HepG2 (cell line): Measurements from ENCODE around the gene RAMP1. TPM values are rescaled to one million over a fixed set of nuclear protein-coding genes. Genes with fewer than 3 reads are reported as not detected.

Experiments used
- CEBPG ChIP-seq: IDR thresholded peaks from 2 replicates; pipeline ENCODE4 v1.6.1; 2016
- CREB1 ChIP-seq, 2 experiments: fragments of 450-650 bp in 1 of 2; IDR thresholded peaks; 2 replicates each; pipeline ENCODE4 v1.6.1; 2016 to 2017; ENCODE audit warnings: control low read depth in 1 of 2, mild to moderate bottlenecking in 1 of 2, missing compliant biosample characterization in 1 of 2, missing genetic modification characterization in 1 of 2
- MEF2D ChIP-seq: sonication (generic); formaldehyde crosslinking; IDR thresholded peaks from 2 replicates; pipeline ENCODE4 v1.5.1; 2020; ENCODE audit warnings: mild to moderate bottlenecking, missing genetic modification reagents
- NCOR1 ChIP-seq: fragments of 200-600 bp; sonication (generic); IDR thresholded peaks from 2 replicates; pipeline ENCODE4 v1.7.0; 2017; ENCODE audit warnings: antibody characterized with exemption, low read length, borderline replicate concordance
- NFKB2 ChIP-seq: sonication (generic); formaldehyde crosslinking; IDR thresholded peaks from 2 replicates; pipeline ENCODE4 v1.4.0; 2020; ENCODE audit warnings: missing genetic modification reagents, borderline replicate concordance
- NONO ChIP-seq, 2 experiments: fragments of 450-650 bp in 1 of 2; sonication (generic) in 1 of 2; formaldehyde crosslinking in 1 of 2; IDR thresholded peaks in 1 of 2; conservative IDR thresholded peaks in 1 of 2; 2 replicates each; pipeline versions ENCODE4 v1.6.1 to v1.8.0; 2017 to 2022; ENCODE audit warnings: mild to moderate bottlenecking in 1 of 2, missing genetic modification reagents in 1 of 2, moderate library complexity in 1 of 2
- ONECUT2 ChIP-seq: sonication (generic); formaldehyde crosslinking; IDR thresholded peaks from 2 replicates; pipeline ENCODE4 v1.4.0; 2020; ENCODE audit warnings: missing genetic modification reagents
- POLR2AphosphoS2 ChIP-seq: IDR thresholded peaks from 2 replicates; pipeline ENCODE4 v1.6.1; 2011; ENCODE audit warnings: low read depth, low read length, improper control_type of control experiment
- SAFB2 ChIP-seq: sonication (generic); formaldehyde crosslinking; IDR thresholded peaks from 2 replicates; pipeline ENCODE4 v1.5.1; 2020; ENCODE audit warnings: missing genetic modification reagents, low read depth, mild to moderate bottlenecking, borderline replicate concordance
- TFDP2 ChIP-seq: sonication (generic); formaldehyde crosslinking; IDR thresholded peaks from 2 replicates; pipeline ENCODE4 v1.4.0; 2020; ENCODE audit warnings: missing genetic modification reagents
- ZBTB49 ChIP-seq: sonication (generic); formaldehyde crosslinking; IDR thresholded peaks from 2 replicates; pipeline ENCODE4 v1.4.0; 2020; ENCODE audit warnings: missing genetic modification reagents, borderline replicate concordance
- ZFP36L2 ChIP-seq: sonication (generic); formaldehyde crosslinking; IDR thresholded peaks from 2 replicates; pipeline ENCODE4 v1.4.0; 2020; ENCODE audit warnings: missing genetic modification reagents
- ZFP41 ChIP-seq: sonication (generic); formaldehyde crosslinking; IDR thresholded peaks from 2 replicates; pipeline ENCODE4 v1.4.0; 2020; ENCODE audit warnings: mild to moderate bottlenecking, missing genetic modification reagents, borderline replicate concordance
- ZNF232 ChIP-seq: sonication (generic); formaldehyde crosslinking; IDR thresholded peaks from 2 replicates; pipeline ENCODE4 v1.4.0; 2020; ENCODE audit warnings: missing genetic modification reagents, borderline replicate concordance
- polyA plus RNA-seq, 8 experiments: library from polyadenylated mRNA; depleted of rRNA in 3 of 8; stranded (reverse) in 7 of 8; unstranded in 1 of 8; fragments of >200 nt; fragmentation: Illumina TruSeq in 4 of 8; extraction: Trizol in 4 of 8; gene quantifications; 2 replicates each; pipeline versions ENCODE4 v1.2.1 to v1.2.3, GENCODE V29; 2011 to 2016; ENCODE audit warnings: low read depth in 4 of 8, missing spikeins in 1 of 8, mixed read lengths in 1 of 8; ENCODE audit not compliant: insufficient read depth in 1 of 8
- total RNA-seq, 5 experiments: library from RNA; depleted of rRNA; stranded (reverse); fragments of >200 nt; fragmentation: Illumina TruSeq; extraction: Trizol; gene quantifications; 2 replicates each; pipeline ENCODE4 v1.2.3, GENCODE V29; 2016; ENCODE audit warnings: low read depth in 1 of 5

The RAMP1 gene
- total and polyA plus RNA-seq, 2 of the 13 experiments (the other 11 are each of a cell fraction or from before 2014, with no cell fraction given): 0.29 to 0.61 TPM

DNA sequence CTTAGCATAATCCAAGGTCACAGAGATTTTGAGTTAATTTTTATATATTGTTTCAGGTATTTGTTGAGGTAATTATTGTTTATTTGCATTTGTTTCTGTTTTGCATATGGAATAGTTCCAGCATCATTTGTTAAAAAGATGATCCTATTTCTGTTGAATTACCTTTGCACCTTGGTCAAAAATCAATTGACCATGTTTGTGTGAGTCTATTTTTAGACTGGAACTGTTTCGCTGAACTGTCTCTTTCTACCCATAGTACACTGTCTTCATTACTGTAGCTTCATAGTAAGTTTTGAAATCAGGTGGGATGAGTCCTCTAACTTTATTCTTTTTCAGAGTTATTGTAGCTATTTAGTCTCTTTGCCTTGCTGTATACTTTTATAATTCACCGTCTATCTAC lies 28.9 kb upstream of the RAMP1 start (continued):
- TF ChIP-seq ONECUT2 (0 out of 2 replicates have a peak, but pooled peaks have one; percentile 19), ZNF232 (CRISPR knock-in tag) (no peak), ZFP41 (CRISPR knock-in tag) (no peak), NFKB2 (no peak), NCOR1 (peak; percentile 53), ZFP36L2 (no peak), ZBTB49 (no peak), CREB1 (IDR thresholded peaks at IDR 0.05) (no peak), CREB1 (CRISPR knock-in tag; IDR thresholded peaks at IDR 0.05) (0 out of 2 replicates have a peak, but pooled peaks have one; percentile 40), TFDP2 (no peak), MEF2D (CRISPR knock-in tag) (peak; percentile 100), POLR2AphosphoS2 (no peak), CEBPG (CRISPR knock-in tag) (no peak), SAFB2 (CRISPR knock-in tag) (no peak), NONO (IDR thresholded peaks at IDR 0.05) (no peak), NONO (CRISPR knock-in tag; conservative IDR thresholded peaks at IDR 0.05) (no peak)
- TF ChIP-seq, all 625 proteins: peak for 19
